CD14-positive monocyte (primary cell): ENCODE results near the gene ZNF275. TPM values are rescaled to one million over a fixed set of nuclear protein-coding genes. Genes with fewer than 3 reads are reported as not detected.

Experiments used
- DNase-seq, 3 donors: peaks; one replicate each; pipeline ENCODE4 v3.0.0-alpha.2; 2011 to 2022
- H2AFZ ChIP-seq: 2 replicates; pipeline ENCODE4 v1.6.0; 2012; ENCODE audit warnings: mild to moderate bottlenecking, low read depth, low read length, inconsistent platforms; ENCODE audit not compliant: insufficient read depth, poor library complexity, severe bottlenecking
- H3K27ac ChIP-seq, 2 donors: 1 replicate in 1 of 2; 2 replicates in 1 of 2; pipeline ENCODE4 v1.5.1; 2012 to 2013; ENCODE audit warnings: low read length in 2 of 2, control low read depth in 1 of 2, inconsistent platforms in 1 of 2, low read depth in 1 of 2, mild to moderate bottlenecking in 1 of 2
- H3K27me3 ChIP-seq, 2 donors: one replicate each; pipeline versions ENCODE4 v1.6.0 to v1.6.1; 2011 to 2013; ENCODE audit warnings: low read length in 2 of 2; ENCODE audit not compliant: control insufficient read depth in 2 of 2, insufficient read depth in 2 of 2
- H3K36me3 ChIP-seq, 2 donors: replicated peaks in 1 of 2; 1 replicate in 1 of 2; 2 replicates in 1 of 2; pipeline versions ENCODE4 v1.5.1 to v1.6.1; 2012 to 2013; ENCODE audit warnings: low read length in 2 of 2, control low read depth in 1 of 2, inconsistent platforms in 1 of 2, mild to moderate bottlenecking in 1 of 2; ENCODE audit not compliant: insufficient read depth in 2 of 2, control insufficient read depth in 1 of 2
- H3K4me1 ChIP-seq, 2 donors: 1 replicate in 1 of 2; 2 replicates in 1 of 2; pipeline versions ENCODE4 v1.5.1 to v1.6.1; 2012 to 2013; ENCODE audit warnings: low read length in 2 of 2, control low read depth in 1 of 2, inconsistent platforms in 1 of 2, mild to moderate bottlenecking in 1 of 2, moderate library complexity in 1 of 2; ENCODE audit not compliant: insufficient read depth in 2 of 2, control insufficient read depth in 1 of 2
- H3K4me2 ChIP-seq: replicated peaks from 2 replicates; pipeline ENCODE3; 2012; ENCODE audit warnings: low read length, moderate library complexity, mild to moderate bottlenecking; ENCODE audit not compliant: poor library complexity, severe bottlenecking; ENCODE audit errors: extremely low read depth
- H3K4me3 ChIP-seq, 3 experiments: fragments of 200-600 bp in 1 of 3; sonication (generic) in 1 of 3; replicated peaks in 1 of 3; 1 replicate in 2 of 3; 2 replicates in 1 of 3; pipeline ENCODE4 v1.5.1; 2011 to 2013; ENCODE audit warnings: low read length in 3 of 3, mild to moderate bottlenecking in 3 of 3, control low read depth in 2 of 3, low read depth in 2 of 3, inconsistent platforms in 1 of 3, moderate library complexity in 1 of 3
- H3K79me2 ChIP-seq: 2 replicates; pipeline ENCODE4 v1.6.0; 2012; ENCODE audit warnings: mild to moderate bottlenecking, control low read depth, inconsistent platforms, low read length, moderate library complexity; ENCODE audit not compliant: insufficient read depth
- H3K9ac ChIP-seq: 2 replicates; pipeline ENCODE4 v1.6.0; 2017; ENCODE audit warnings: low read length, mild to moderate bottlenecking; ENCODE audit not compliant: insufficient read depth, poor library complexity, severe bottlenecking
- H3K9me3 ChIP-seq, 2 donors: replicated peaks in 1 of 2; 1 replicate in 1 of 2; 2 replicates in 1 of 2; pipeline versions ENCODE4 v1.5.1 to v1.6.1; 2012 to 2013; ENCODE audit warnings: low read length in 2 of 2, control low read depth in 1 of 2; ENCODE audit not compliant: control insufficient read depth in 1 of 2, insufficient read depth in 1 of 2
- H4K20me1 ChIP-seq: 2 replicates; pipeline ENCODE4 v1.6.0; 2012; ENCODE audit warnings: mild to moderate bottlenecking, low read length, control low read depth, moderate library complexity; ENCODE audit not compliant: insufficient read depth
- H3K27ac Mint-ChIP-seq, 7 donors: one replicate each; pipeline ENCODE4 v1.8.0; 2020; ENCODE audit warnings: mild to moderate bottlenecking in 7 of 7, mixed read lengths in 7 of 7, moderate library complexity in 6 of 7, inconsistent platforms in 2 of 7
- H3K27me3 Mint-ChIP-seq, 3 donors: one replicate each; pipeline ENCODE4 v1.8.0; 2021 to 2022; ENCODE audit warnings: low read depth in 3 of 3, mild to moderate bottlenecking in 3 of 3, mixed read lengths in 3 of 3, moderate library complexity in 3 of 3, inconsistent platforms in 1 of 3
- H3K36me3 Mint-ChIP-seq, 2 donors: one replicate each; pipeline ENCODE4 v1.8.0; 2020; ENCODE audit warnings: mixed read lengths in 2 of 2, inconsistent platforms in 1 of 2, mild to moderate bottlenecking in 1 of 2
- H3K4me1 Mint-ChIP-seq: one replicate; pipeline ENCODE4 v1.8.0; 2020; ENCODE audit warnings: mild to moderate bottlenecking, mixed read lengths
- H3K4me3 Mint-ChIP-seq, 2 donors: one replicate each; pipeline ENCODE4 v1.8.0; 2020; ENCODE audit warnings: mild to moderate bottlenecking in 2 of 2, mixed read lengths in 2 of 2, moderate library complexity in 1 of 2
- H3K9me3 Mint-ChIP-seq, 7 donors: one replicate each; pipeline ENCODE4 v1.8.0; 2020 to 2022; ENCODE audit warnings: mixed read lengths in 7 of 7, mild to moderate bottlenecking in 6 of 7, moderate library complexity in 6 of 7, inconsistent platforms in 2 of 7
- WGBS: methylation state at CpG from one replicate; pipeline ENCODE4 v1.1.5; 2013; ENCODE audit warnings: missing lambda C conversion rate; ENCODE audit not compliant: insufficient coverage; 5-methylcytosine and 5-hydroxymethylcytosine counted together
- intact Hi-C, 2 donors: fragments of 100-400 bp; cut with micrococcal nuclease; formaldehyde crosslinking; loops; one replicate each; pipeline versions ENCODE4 v1.15.0 to v1.15.1; 2023
- polyA plus RNA-seq, 3 donors: library from polyadenylated mRNA; depleted of rRNA in 1 of 3; unstranded in 2 of 3; stranded (reverse) in 1 of 3; fragments of 300-500 nt in 2 of 3; fragments of >200 nt in 1 of 3; fragmentation: Illumina TruSeq in 2 of 3; gene quantifications; 1 replicate in 2 of 3; 2 replicates in 1 of 3; pipeline ENCODE4 v1.2.3, GENCODE V29; 2012 to 2021
- TF ChIP-seq, protein P1 (sequence below): fragments of 200-600 bp; IDR thresholded peaks from one replicate; pipeline ENCODE4 v1.8.0; 2022; ENCODE audit warnings: antibody characterized with exemption, mild to moderate bottlenecking

ZNF275 gene
- polyA plus RNA-seq, 3 donors, result 1.0 to 4.7 (median 2.1) TPM

DNA sequence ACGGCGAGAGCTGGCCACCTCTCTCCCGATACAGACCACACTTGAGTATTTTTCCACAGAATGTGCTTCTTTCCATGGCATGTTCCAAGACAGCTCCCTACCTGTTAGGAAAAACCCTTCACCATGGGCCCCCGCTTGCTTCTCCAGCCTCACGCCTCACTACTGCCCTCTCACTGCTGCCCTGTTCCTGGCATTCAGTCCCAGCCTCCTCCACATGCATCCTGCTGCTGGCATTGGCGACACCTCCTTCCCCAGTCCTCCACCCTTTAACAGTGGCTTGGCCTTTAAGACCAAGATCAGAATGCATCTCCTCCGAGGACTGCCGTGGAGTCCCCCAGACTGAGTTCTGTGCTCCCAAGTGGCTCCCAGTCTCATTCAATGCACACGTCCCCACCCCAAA is 23.1 kb upstream of the ZNF275 start:
- DNase-seq, result no peak
- Histone ChIP-seq H3K27ac (no peak overlapping the region), H3K4me3 (no peak overlapping the region), H3K9ac (no peak overlapping the region), H3K27me3 (no peaks in the 10 kb centered on the region), H3K4me1 (no peaks in the 10 kb centered on the region), H2AFZ (no peak overlapping the region), H3K79me2 (no peaks in the 10 kb centered on the region), H3K4me2 (no peak overlapping the region), H3K9me3 (no peaks in the 10 kb centered on the region), H3K36me3 (no peaks in the 10 kb centered on the region), H4K20me1 (no peaks in the 10 kb centered on the region)
- Mint-ChIP-seq H3K4me3 (no peak overlapping the region), H3K9me3 (peaks cover 0 to 2% (median 0%) of the 10 kb centered on the region in 7 donors), H3K27me3 (peaks cover 0 to 4% (median 3%) of the 10 kb centered on the region in 3 donors), H3K4me1 (no peaks in the 10 kb centered on the region), H3K27ac (no peak overlapping the region), H3K36me3 (no peaks in the 10 kb centered on the region)
- TF ChIP-seq, protein P1, sequence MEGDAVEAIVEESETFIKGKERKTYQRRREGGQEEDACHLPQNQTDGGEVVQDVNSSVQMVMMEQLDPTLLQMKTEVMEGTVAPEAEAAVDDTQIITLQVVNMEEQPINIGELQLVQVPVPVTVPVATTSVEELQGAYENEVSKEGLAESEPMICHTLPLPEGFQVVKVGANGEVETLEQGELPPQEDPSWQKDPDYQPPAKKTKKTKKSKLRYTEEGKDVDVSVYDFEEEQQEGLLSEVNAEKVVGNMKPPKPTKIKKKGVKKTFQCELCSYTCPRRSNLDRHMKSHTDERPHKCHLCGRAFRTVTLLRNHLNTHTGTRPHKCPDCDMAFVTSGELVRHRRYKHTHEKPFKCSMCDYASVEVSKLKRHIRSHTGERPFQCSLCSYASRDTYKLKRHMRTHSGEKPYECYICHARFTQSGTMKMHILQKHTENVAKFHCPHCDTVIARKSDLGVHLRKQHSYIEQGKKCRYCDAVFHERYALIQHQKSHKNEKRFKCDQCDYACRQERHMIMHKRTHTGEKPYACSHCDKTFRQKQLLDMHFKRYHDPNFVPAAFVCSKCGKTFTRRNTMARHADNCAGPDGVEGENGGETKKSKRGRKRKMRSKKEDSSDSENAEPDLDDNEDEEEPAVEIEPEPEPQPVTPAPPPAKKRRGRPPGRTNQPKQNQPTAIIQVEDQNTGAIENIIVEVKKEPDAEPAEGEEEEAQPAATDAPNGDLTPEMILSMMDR, result no peak
- WGBS, result 88% methylated on average over 6 of the region's 9 CpGs
- intact Hi-C loops, result no loop called here

DNA sequence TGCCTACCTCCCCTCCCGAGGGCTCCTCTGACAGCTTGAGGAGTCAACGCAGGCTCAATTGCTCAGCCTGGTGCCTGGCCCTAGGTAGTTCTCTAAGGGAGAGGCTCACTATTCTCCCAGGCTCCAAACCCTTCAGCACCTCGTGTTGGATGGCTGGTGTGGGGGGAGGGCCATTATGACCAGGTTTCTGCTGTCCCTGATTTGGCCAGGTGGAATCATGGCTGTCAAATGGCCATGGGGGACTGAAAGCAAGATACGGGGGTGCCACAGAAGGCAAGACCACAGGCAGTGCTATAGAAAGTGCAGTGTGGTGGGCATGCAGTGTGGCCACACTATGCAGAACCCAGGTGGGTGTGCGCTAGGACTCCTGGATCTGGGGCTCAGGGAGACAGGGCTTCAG is 21.9 kb upstream of the ZNF275 start:
- Histone ChIP-seq H3K4me2 (no peak overlapping the region), H3K36me3 (no peaks in the 10 kb centered on the region), H3K4me1 (no peaks in the 10 kb centered on the region), H3K79me2 (no peaks in the 10 kb centered on the region), H3K27ac (no peak overlapping the region), H3K9me3 (no peaks in the 10 kb centered on the region), H3K27me3 (no peaks in the 10 kb centered on the region), H4K20me1 (no peaks in the 10 kb centered on the region), H2AFZ (no peak overlapping the region), H3K9ac (no peak overlapping the region), H3K4me3 (no peak overlapping the region)
- no peak for DNase-seq
- Mint-ChIP-seq H3K9me3 (peaks cover 0 to 2% (median 0%) of the 10 kb centered on the region in 7 donors), H3K4me3 (no peak overlapping the region), H3K27me3 (peaks cover 0 to 2% (median 1%) of the 10 kb centered on the region in 3 donors), H3K27ac (no peak overlapping the region), H3K4me1 (no peaks in the 10 kb centered on the region), H3K36me3 (no peaks in the 10 kb centered on the region)
- intact Hi-C loops, result no loop called here
- TF ChIP-seq, protein P1, result no peak
- WGBS, result no CpG with 5 or more reads among the region's 5 CpGs
